ENCODE data around the gene IKBKE.

IKBKE gene

DNA sequence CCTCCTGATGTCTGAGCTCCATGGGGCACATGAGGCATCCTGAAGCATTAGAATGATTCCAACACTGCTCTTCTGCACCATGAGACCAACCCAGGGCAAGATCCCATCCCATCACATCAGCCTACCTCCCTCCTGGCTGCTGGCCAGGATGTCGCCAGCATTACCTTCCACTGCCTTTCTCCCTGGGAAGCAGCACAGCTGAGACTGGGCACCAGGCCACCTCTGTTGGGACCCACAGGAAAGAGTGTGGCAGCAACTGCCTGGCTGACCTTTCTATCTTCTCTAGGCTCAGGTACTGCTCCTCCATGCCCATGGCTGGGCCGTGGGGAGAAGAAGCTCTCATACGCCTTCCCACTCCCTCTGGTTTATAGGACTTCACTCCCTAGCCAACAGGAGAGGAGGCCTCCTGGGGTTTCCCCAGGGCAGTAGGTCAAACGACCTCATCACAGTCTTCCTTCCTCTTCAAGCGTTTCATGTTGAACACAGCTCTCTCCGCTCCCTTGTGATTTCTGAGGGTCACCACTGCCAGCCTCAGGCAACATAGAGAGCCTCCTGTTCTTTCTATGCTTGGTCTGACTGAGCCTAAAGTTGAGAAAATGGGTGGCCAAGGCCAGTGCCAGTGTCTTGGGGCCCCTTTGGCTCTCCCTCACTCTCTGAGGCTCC is 26.0 kb downstream of the IKBKE start:
- no peak for DNase-seq (ENCODE audit: low read depth)

DNA sequence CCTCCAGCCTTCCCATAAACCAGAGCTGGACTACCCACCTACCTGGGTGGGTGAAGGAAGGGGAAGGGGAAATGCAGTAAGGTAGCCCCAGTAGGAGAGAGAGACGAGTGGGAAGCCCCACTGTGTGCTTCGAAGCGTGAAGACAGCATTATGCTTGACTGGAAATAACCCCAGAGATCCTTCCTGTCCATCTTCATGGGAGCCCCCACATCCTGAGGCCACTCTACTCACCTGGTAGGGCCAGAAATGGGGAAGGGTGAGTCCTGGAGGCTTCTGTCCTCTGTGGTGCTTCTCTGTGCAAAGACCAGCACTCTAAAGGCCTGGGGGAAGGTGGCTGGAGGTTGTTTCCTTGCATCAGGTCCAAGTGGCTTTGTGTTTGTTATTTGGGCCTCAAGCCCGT is 27.1 kb downstream of the IKBKE start:
- no peak for DNase-seq (ENCODE audit: low read depth)

DNA sequence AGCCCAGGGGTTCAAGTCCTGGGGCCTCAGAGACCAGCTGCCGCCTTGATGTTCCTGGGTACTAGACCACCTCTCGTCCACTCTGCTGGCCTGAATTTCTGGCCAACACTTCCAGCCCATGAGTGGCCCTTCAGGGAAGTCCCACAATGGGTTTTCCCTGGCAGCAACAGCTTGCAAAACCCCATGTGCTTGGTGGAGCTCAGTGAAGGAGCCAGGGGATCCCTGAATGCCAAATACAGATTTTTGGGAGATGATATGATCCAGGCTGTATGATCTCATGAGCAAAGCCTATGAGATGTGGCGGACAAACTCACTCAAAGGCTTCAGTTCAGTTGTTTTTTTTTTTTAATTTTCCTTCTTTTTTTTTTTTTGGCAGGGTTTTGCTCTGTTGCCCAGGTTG is 27.5 kb downstream of the IKBKE start:
- no peak for DNase-seq (ENCODE audit: low read depth)

DNA sequence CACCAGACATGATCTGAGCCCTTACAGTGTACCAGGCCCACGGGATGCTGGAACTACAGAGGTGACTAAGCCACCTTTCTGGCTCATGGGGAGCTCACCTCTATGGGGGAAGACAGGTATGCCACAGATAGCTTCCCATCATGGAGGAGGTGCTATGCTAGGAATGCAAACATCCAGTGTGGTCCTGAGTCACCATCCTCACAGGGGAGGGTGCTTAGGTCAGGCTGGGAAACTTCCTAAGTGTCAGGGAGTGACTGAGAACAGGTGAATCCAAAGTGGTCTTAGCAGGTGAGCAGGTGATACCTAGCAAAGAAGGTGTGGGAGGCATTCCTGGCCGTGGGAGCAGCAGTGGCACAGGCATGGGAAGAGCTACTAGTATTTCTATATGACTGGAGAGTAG is 28.4 kb downstream of the IKBKE start:
- no peak for DNase-seq (ENCODE audit: low read depth)

DNA sequence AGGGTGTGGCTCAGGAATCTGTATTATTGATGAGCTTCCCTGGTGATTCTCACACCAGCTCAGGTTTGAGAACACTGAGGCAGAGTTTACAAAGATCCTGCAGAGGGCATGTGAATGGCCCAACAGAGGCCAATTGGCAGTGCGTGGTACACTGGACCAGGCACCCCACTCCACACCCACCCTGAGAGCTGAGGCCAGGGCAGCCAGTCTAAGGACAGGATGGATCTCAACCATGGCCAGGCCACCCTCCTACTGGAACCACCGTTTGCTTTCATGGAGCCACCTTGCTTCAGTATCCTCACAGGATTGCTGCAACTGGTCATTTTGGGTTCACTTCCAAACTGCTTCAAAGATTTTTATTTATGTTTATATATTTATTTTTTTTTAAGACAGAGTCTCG is 29.8 kb downstream of the IKBKE start:
- DNase-seq (ENCODE audit: low read depth), result no peak

DNA sequence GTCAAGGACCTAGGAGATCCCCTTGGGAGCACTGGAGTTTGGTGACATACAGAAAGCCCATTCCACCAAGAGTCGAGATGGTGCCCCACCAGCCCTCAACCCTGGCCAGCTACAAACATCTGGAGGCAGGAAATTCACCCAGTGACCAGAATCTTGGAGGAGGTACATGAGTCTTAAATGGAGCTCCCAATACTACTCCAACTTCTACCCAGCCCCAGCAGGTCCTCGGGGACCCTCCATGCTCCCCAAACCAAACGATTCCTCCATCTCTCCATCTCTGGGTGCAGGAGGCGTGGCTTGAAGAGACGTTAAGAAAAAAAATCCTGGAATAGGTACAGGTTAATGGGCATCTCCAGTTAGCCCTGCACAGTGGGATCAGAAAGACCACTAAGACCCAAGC is 31.6 kb downstream of the IKBKE start:
- no peak for DNase-seq (ENCODE audit: low read depth)

DNA sequence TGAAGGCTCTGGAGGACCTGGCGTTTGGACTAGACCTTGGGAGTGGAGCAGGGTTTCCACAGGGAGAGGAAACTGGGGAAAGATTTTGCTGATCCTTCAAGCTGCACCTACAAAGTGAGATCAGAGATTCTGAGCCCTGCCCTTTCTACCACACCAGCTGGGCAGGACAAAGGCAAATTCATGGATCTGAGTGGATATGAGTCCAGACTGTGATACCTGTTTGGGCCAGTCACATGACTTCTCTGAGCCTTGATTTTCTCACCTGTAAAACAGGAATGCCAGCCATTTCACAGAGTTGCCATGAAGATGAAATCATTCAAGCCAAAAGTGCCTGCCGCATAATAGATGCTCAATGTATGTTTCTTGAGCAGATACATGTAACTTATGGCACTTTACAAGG is 32.1 kb downstream of the IKBKE start:
- no peak for DNase-seq (ENCODE audit: low read depth)

DNA sequence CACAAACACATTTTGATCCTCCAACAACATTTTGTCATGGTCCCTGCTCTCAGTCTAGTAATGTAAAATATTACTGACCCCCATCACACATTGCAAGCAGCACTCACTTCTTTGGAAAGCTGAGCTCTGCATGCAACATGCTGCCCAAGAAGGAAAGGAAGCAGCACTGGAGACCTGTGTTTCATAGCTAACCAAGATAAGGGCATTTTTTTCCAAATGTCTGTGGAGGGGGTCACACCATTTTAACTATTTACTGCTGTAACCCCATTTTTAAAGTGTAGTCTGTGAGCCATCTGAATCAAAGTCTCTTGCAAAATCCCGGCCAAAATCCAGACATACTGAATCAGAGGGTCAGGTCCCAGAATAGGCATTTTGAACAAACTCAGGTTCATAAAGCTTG is 32.5 kb downstream of the IKBKE start:
- DNase-seq (ENCODE audit: low read depth), result no peak

DNA sequence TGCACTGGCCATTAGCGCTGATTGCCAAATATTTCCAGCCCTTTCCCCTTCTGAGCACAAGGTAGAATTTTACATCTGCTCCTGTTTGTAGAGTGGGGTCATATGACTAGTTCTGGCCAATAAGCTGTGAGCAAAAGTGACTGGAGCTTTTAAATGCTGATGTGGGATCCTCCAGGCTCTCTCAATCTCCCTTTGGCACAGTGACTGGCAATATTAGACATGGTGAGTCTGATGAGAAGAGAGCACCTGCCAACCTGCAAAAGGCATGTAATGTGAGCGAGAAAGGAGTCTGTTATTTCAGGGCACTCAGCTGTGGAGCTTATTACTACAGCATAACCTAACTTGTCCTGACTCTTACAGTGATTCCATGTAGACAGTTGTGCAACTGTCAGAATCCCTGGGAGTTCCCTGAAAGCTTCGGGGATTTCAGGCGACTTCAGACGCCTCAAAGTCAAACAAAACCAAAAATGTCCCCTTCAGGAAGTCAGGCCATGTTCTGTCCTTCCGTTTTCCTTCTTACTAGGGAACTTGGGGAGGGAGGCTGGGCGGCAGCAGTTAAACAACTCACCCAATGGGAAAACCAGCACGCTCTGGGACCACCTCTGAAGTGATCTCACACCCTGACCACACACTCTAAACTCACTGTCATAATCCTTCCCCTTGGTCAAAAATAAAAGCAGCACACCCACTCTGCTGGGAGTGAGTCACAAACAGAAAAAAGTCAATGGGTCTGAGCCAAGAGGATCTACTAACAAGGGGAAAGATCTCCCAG is 33.5 kb downstream of the IKBKE start:
- DNase-seq (ENCODE audit: low read depth), result peak; percentile 50

DNA sequence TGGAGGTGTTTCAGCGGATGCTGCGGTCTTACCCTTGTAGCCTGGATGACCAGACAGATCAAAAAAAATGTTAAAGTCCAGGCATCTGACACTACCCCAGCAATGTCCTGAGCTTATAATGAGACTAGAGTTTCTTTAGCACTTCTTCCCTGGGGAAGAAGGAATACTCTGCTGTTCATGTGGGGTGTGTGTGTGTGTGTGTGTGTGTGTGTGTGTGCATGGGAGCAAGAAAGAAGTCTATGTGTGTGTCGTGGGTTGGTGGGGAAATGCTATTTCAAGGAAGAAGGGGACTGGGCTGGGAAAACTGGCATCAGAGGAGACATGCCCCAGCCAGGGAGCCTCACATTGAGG is 34.1 kb downstream of the IKBKE start:
- no peak for DNase-seq (ENCODE audit: low read depth)

DNA sequence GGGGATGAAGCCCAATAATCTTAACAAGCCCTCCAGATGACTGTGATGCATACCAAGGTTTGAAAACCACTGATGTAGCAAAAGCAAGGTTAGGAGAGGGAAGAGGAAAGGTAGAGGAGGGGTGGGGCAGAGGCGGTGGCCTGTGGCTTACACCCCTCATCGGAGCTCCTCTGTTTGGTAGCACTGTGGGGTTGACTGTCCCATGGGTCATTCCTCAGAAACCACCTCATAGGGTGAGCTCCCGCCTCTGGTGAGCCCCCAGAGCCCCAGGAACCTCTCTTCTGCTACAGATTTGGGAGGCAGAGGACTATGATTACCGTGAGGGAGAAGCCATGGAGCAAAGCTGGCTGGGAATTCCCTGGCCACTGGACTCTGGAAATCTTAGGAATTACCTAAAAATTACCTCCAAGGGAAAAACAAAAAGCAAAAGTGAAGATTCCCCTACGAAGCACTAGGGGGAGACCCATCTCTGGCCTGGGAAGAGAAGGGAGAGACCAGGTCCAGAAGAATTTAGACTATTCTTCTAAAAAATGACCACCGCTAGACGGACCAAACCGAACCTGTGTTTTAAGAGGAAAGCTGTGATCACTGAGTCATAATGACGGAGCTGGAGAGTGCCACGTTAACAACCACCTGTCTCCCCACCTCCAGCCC is 35.6 kb downstream of the IKBKE start:
- no peak for DNase-seq (ENCODE audit: low read depth)

DNA sequence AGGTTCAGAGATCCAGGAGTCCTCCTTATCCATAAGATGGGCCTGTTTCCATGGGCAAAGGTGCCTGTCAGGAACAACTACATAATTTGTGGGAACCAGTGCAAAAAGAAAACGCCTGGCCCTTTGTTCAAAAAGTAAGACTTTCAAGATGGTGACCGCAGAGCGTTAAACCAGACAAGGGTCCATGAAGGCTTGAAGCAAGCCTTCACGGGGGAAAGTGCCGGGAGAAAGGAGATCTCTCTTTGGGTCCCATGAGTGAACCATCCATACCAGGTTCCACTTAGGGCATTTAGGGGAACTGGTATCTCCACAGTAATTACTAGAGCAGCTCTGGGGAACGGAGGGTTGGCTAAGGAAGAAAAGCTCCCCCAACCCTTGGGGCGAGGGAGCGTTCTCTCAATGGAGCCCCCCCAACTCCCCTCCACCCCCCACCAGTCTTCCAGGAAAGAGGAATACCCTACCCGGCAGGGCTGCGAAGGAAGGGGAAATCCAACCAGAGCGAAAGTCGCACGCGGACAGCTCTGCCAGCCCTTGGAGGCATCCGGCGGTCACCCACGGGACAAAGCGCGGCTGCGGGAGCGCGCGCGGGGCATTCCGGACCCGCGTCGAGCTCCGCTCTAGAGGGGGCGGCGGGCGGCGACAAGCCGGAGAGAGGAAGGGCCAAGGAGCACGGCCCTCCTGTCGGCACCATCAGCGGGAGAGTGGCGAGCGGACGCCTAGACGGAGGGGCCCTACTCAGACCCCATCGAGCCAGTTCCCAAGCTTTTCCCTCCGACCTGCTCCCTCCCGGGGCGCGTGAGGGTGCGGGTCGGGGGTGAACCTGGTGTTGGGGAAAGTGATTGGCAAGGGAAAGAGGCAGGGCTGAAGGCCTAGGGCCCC is 36.4 kb downstream of the IKBKE start:
- peak; percentile 13 for DNase-seq (ENCODE audit: low read depth)

DNA sequence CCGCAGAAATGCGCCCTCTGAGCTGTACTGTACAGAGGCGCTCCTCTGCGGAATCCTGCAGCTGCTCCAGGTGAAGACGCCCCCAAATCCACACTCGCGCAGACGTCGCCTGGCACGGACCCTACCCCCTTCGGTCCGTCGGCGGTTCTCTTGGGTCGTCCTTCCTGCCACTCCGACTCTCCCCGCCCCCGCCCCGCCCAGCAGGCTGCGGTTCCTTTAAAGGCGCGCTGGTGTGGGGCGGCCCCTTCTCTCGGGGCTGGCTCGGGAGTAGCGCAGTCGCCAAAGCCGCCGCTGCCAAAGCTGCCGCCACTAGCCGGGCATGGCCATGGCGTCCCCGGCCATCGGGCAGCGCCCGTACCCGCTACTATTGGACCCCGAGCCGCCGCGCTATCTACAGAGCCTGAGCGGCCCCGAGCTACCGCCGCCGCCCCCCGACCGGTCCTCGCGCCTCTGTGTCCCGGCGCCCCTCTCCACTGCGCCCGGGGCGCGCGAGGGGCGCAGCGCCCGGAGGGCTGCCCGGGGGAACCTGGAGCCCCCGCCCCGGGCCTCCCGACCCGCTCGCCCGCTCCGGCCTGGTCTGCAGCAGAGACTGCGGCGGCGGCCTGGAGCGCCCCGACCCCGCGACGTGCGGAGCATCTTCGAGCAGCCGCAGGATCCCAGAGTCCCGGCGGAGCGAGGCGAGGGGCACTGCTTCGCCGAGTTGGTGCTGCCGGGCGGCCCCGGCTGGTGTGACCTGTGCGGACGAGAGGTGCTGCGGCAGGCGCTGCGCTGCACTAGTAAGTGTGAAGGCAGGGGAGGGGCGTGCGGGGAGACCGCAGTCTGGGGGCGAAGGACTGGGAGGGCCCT is 37.2 kb downstream of the IKBKE start, which contains the start of gene RASSF5:
TSS of gene RASSF5 (plus strand) at position 248 of the 846 bp plus-strand sequence. CDS start at position 320, 72 bp downstream.
- DNase-seq (ENCODE audit: low read depth), result peak; percentile 83

DNA sequence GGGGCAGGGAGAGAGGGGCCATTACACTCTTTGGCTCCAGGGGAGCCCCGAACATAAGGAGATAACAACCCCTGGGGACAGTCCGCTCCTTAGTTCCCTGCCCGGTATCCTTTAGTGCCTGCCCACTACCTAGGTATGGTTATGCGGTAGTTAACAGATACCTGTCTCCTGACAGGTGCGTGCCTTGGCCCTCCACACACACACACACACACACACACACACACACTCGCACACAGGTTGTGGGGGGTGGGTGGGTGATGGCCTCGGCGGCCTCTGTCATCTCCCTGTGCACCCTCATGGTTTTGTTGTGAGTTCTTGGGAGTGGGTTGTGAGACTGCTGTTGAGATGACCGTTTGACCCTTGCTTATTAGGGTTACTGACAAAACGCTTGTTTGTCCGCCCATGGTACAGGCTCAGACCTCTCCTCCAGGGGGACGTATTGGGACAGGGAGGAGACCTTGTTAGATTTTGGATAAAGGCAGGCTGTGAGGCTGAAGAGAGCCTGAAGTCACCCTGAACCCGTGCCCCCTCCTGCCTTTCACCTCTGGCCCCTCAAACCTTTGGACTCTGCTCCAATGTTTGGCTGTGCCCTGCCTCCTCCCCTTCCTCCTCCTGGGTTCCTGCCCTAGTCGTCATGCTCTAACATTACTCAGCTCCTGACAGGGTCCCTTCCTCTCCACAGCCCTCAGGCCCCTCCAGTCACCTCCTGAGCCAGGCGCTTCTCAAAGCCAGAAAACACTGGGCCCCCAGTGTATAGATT is 38.0 kb downstream of the IKBKE start:
- no peak for DNase-seq (ENCODE audit: low read depth)

DNA sequence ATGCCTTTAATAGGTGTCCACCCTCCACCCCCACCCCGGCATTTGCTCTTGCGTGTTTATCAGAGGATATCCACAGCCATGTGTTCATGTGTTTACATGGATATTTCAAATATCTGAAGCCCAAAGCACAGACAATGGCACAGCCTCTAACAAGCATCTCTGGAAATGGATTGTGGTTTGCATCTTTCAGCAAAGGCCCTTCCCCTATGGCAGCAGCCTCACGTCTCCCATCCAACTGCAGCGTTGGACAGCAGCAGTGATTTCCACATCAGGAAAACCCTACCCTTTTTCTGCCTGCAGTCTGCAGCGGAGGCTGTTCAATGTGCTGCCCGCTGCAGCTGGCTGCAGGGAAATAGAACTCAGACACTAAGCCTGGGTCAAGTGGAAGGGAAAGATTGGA is 38.7 kb downstream of the IKBKE start:
- no peak for DNase-seq (ENCODE audit: low read depth)

DNA sequence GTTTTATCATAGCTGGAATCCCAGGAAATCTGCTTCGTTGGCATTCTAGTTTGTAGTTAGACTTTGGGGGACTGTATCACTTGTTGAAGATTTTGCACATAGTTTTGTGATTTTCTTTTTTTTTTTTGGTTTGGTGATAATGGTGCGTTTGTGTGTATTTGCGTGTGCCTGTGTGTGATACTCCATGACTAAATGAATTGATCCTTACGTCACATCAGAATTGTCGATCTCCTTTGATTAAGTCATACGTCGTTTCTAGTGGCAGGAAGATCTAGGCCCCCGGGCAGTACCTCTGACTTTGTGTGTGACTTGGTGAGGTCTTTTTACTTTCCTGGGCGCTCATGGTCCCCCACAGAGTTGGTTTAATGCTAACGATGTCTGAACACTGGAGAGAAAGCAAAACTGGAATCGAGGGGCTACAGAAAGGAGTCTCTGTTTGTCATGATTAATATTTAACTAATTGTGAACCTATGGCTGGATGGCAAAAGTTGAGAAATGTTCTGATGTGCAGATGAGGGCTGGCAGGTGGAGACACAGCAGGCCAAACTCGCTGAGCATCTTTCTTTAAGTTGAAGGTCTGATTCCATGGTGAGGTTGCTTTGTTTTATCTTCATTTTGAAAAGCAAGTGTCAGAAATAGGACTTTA is 39.5 kb downstream of the IKBKE start:
- DNase-seq (ENCODE audit: low read depth), result no peak

DNA sequence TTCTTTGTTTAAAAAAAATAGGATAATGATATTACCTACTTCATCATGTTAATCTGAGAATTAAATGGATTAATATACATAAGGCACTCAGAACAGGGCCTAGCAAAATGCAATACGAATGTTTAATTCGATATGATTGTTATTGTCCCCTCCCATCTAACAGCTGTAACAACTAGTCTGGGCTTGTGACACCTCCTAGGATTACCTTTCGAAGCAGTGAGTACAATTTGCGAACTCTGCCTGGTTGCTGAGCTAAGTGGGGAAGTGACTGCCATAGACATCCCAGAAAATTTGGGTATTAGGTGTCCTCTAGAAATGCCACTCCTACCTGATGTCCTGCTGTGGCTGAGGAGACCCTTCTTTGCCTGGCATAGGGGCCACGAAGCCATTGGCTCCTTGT is 40.1 kb downstream of the IKBKE start:
- DNase-seq (ENCODE audit: low read depth), result no peak

DNA sequence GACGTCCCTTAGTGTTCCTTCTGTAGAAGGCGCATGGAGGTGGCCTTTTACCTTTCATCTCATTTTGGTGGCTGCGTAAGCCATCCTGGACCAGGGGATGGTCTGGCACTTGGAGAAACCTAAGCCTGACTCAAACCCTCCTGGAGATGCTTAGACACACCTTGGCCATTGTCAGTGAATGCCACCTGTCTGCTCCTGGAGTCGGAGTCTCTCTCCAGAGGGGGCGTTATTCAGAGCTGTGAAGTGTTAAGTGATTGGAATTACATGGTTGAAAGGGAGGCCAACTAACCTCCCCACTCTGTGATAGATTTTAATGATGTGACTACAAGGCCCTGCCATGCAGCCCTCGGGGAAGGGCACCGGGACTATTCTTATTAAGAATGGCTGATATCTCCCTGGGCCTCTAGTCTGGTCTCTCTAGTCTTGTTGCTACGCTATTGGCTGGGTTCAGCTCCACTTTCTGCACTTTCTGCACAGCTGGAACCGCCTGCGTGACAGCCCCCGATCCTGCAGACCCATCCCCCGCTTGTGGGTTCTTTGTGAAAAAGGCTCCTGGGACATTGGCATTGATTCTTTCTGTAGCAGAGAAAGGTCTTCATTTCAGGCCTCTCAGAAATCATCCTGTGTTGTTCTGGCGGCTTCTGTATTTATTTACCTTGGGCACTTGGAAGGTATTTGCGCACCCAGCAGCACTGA is 41.2 kb downstream of the IKBKE start:
- DNase-seq (ENCODE audit: low read depth), result no peak

DNA sequence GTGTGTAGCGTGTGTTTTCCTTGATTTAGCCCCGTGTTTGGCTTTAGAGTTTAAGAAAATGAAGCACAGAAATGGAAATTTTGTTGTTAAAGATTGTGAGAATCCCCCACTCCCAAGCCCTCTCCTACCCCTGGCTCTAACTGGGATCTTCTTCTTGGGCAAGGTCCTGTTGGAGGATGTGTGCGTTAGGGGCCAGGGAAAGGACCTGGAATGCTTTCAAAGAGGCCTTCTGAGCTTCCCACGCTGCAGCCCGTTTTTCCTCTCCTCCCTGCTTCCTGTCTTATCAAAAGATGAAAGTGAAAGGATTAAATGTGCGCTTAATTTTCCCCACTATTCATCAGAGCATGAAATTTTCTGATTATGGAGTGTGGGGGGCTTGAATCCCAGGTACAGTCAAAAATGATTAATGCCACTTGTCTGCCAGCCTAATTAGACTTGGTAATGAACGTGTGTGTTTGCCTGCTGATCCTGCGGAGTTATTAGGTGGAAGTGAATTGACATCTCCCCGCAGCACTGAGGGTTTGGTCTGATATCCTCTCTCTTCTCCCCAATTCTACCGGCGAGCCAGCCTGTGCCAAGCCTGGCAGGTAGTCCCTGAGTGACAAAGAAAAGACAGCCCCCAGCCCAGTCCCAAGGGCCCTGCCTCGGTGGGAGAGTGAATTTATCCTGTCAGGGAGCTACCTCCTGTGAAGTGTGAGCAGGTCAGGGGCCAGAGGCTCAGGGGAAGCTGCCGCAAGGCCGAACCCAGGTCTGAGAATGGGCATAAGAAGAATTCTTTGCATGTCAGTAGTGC is 42.0 kb downstream of the IKBKE start:
- no peak for DNase-seq (ENCODE audit: low read depth)

All from activated T-cell treated with anti-CD3 and anti-CD28 coated beads for 48 hours (primary cell).